HL-60 (cell line): ENCODE data around the gene ST6GALNAC1.
"Not testable (repeated sequence)": the region's sequence is repeated elsewhere in the genome, so short reads cannot be mapped to it uniquely, and the experiment has no call there.

Source experiments
- GABPA ChIP-seq: IDR thresholded peaks from 2 replicates; pipeline ENCODE4 v1.6.1; 2012; ENCODE audit warnings: low read depth
- POLR2AphosphoS5 ChIP-seq: IDR thresholded peaks from 2 replicates; pipeline ENCODE4 v1.6.1; 2012; ENCODE audit warnings: low read depth
- TF ChIP-seq, protein P1 (sequence below): IDR thresholded peaks from one replicate; pipeline ENCODE4 v1.5.1; 2011; ENCODE audit warnings: low read length, control low read depth, inconsistent platforms; ENCODE audit not compliant: insufficient read depth
- TF ChIP-seq, protein P2 (sequence below): IDR thresholded peaks from 2 replicates; pipeline ENCODE4 v1.6.1; 2012; ENCODE audit warnings: low read depth; ENCODE audit not compliant: insufficient replicate concordance

DNA sequence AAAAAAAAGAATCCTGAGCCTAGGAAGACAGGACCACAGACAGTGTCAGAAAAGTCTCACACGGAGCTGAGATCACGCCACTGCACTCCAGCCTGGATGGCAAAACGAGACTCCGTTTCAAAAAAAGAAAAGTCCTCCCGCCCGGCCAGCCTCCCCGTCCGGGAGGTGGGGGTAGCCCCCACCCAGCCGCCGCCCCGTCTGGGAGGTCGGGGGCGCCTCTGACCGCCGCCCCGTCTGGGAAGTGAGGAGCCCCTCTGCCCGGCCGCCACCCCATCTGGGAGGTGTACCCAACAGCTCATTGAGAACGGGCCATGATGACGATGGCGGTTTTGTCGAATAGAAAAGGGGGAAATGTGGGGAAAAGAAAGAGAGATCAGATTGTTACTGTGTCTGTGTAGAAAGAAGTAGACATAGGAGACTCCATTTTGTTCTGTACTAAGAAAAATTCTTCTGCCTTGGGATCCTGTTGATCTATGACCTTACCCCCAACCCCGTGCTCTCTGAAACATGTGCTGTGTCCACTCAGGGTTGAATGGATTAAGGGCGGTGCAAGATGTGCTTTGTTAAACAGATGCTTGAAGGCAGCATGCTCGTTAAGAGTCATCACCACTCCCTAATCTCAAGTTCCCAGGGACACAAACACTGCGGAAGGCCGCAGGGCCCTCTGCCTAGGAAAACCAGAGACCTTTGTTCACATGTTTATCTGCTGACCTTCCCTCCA, 6.9 kb downstream of the ST6GALNAC1 start:
- TF ChIP-seq GABPA, POLR2AphosphoS5: not testable (repeated sequence)
- TF ChIP-seq, protein P1, sequence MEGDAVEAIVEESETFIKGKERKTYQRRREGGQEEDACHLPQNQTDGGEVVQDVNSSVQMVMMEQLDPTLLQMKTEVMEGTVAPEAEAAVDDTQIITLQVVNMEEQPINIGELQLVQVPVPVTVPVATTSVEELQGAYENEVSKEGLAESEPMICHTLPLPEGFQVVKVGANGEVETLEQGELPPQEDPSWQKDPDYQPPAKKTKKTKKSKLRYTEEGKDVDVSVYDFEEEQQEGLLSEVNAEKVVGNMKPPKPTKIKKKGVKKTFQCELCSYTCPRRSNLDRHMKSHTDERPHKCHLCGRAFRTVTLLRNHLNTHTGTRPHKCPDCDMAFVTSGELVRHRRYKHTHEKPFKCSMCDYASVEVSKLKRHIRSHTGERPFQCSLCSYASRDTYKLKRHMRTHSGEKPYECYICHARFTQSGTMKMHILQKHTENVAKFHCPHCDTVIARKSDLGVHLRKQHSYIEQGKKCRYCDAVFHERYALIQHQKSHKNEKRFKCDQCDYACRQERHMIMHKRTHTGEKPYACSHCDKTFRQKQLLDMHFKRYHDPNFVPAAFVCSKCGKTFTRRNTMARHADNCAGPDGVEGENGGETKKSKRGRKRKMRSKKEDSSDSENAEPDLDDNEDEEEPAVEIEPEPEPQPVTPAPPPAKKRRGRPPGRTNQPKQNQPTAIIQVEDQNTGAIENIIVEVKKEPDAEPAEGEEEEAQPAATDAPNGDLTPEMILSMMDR = not testable (repeated sequence)
- TF ChIP-seq, protein P2, sequence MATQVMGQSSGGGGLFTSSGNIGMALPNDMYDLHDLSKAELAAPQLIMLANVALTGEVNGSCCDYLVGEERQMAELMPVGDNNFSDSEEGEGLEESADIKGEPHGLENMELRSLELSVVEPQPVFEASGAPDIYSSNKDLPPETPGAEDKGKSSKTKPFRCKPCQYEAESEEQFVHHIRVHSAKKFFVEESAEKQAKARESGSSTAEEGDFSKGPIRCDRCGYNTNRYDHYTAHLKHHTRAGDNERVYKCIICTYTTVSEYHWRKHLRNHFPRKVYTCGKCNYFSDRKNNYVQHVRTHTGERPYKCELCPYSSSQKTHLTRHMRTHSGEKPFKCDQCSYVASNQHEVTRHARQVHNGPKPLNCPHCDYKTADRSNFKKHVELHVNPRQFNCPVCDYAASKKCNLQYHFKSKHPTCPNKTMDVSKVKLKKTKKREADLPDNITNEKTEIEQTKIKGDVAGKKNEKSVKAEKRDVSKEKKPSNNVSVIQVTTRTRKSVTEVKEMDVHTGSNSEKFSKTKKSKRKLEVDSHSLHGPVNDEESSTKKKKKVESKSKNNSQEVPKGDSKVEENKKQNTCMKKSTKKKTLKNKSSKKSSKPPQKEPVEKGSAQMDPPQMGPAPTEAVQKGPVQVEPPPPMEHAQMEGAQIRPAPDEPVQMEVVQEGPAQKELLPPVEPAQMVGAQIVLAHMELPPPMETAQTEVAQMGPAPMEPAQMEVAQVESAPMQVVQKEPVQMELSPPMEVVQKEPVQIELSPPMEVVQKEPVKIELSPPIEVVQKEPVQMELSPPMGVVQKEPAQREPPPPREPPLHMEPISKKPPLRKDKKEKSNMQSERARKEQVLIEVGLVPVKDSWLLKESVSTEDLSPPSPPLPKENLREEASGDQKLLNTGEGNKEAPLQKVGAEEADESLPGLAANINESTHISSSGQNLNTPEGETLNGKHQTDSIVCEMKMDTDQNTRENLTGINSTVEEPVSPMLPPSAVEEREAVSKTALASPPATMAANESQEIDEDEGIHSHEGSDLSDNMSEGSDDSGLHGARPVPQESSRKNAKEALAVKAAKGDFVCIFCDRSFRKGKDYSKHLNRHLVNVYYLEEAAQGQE = not testable (repeated sequence)
